Measurements from ENCODE around the gene MYRIP.

DNA sequence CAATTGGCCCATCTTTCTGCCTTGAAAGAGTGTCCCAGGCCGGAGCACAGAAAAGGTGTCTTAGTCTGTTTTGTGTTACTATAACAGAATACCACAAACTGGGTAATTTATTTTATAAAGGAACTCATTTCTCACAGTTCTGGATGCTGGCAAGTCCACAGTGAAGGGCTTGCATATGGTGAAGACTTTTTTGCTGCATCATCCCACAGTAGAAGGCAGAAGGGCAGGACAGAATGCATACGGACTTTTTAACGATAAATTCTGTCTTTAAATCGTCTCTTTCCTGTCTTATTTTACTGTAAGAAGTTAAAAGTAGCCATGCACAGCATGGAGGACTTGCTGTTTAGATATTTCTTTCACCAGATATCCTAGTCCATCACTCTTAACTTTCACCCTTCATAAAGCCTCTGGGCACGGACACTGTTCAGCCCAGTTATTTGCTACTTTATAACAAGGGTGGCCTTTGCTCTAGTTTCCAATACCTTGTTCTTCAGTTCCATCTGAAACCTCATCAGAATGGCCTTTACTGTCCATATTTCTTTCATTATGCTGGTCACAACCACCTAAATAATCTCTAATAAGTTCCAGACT lies 489.8 kb downstream of the MYRIP start:
- TF ChIP-seq, protein P1, sequence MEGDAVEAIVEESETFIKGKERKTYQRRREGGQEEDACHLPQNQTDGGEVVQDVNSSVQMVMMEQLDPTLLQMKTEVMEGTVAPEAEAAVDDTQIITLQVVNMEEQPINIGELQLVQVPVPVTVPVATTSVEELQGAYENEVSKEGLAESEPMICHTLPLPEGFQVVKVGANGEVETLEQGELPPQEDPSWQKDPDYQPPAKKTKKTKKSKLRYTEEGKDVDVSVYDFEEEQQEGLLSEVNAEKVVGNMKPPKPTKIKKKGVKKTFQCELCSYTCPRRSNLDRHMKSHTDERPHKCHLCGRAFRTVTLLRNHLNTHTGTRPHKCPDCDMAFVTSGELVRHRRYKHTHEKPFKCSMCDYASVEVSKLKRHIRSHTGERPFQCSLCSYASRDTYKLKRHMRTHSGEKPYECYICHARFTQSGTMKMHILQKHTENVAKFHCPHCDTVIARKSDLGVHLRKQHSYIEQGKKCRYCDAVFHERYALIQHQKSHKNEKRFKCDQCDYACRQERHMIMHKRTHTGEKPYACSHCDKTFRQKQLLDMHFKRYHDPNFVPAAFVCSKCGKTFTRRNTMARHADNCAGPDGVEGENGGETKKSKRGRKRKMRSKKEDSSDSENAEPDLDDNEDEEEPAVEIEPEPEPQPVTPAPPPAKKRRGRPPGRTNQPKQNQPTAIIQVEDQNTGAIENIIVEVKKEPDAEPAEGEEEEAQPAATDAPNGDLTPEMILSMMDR (IDR thresholded peaks at IDR 0.05; ENCODE audit: low read length), result no peak
- TF ChIP-seq EZH2 (IDR thresholded peaks at IDR 0.05; ENCODE audit: borderline replicate concordance, low read length), result no peak

All from OCI-LY1 (cell line).